ENCODE measurements around the gene ADAT2.
"Not testable (repeated sequence)": the region's sequence is repeated elsewhere in the genome, so short reads cannot be mapped to it uniquely, and the experiment has no call there.

The ADAT2 gene

GRCh38 chr6:143457563-143458359 lies 7.3 kb upstream of the ADAT2 start:
- TF ChIP-seq ZFP30 (CRISPR knock-in tag; IDR thresholded peaks at IDR 0.05): no peak
- no peak for TF ChIP-seq GLIS3 (CRISPR knock-in tag; IDR thresholded peaks at IDR 0.05)
- TF ChIP-seq PPARA (CRISPR knock-in tag; IDR thresholded peaks at IDR 0.05; ENCODE audit: borderline replicate concordance): no peak
- TF ChIP-seq CSRNP3 (CRISPR knock-in tag; IDR thresholded peaks at IDR 0.05): no peak
- TF ChIP-seq OSR1 (CRISPR knock-in tag; IDR thresholded peaks at IDR 0.05): no peak
- TF ChIP-seq SNAI2 (CRISPR knock-in tag; IDR thresholded peaks at IDR 0.05): no peak
- TF ChIP-seq ARNTL (CRISPR knock-in tag; IDR thresholded peaks at IDR 0.05; ENCODE audit: borderline replicate concordance, low read depth): no peak
- TF ChIP-seq TSHZ2 (CRISPR knock-in tag; IDR thresholded peaks at IDR 0.05): no peak
- no peak for TF ChIP-seq BACH2 (CRISPR knock-in tag; IDR thresholded peaks at IDR 0.05; ENCODE audit: borderline replicate concordance)
- TF ChIP-seq TCF4 (CRISPR knock-in tag; IDR thresholded peaks at IDR 0.05; ENCODE audit: borderline replicate concordance): no peak
- TF ChIP-seq ZNF70 (CRISPR knock-in tag; IDR thresholded peaks at IDR 0.05): no peak
- no peak for TF ChIP-seq RARB (CRISPR knock-in tag; IDR thresholded peaks at IDR 0.05)
- no peak for TF ChIP-seq CSDC2 (CRISPR knock-in tag; IDR thresholded peaks at IDR 0.05)
- TF ChIP-seq PATZ1 (CRISPR knock-in tag; IDR thresholded peaks at IDR 0.05; ENCODE audit: borderline replicate concordance): no peak
- peak; percentile 45; the same call in 2 of the 3 replicates for ATAC-seq

- ATAC-seq: no peak
- no peak for TF ChIP-seq TOX (CRISPR knock-in tag; IDR thresholded peaks at IDR 0.05; ENCODE audit: borderline replicate concordance)
Observed at GRCh38 chr6:143451531-143451930, 1.0 kb upstream of the ADAT2 start.

- no peak for TF ChIP-seq ZNF565 (CRISPR knock-in tag; conservative IDR thresholded peaks at IDR 0.05; ENCODE audit: low read depth)
- ATAC-seq: peak; percentile 25
Observed at GRCh38 chr6:143449714-143450452, 612 bp downstream of the ADAT2 start.

- ATAC-seq: no peak
- TF ChIP-seq POU6F1 (CRISPR knock-in tag; IDR thresholded peaks at IDR 0.05; ENCODE audit: borderline replicate concordance, low read depth) (no peak), ZNF70 (CRISPR knock-in tag; IDR thresholded peaks at IDR 0.05) (no peak), ZFP30 (CRISPR knock-in tag; IDR thresholded peaks at IDR 0.05) (no peak), PPARA (CRISPR knock-in tag; IDR thresholded peaks at IDR 0.05; ENCODE audit: borderline replicate concordance) (no peak), CSDC2 (CRISPR knock-in tag; IDR thresholded peaks at IDR 0.05) (no peak)
Observed at GRCh38 chr6:143449082-143449713, 1.3 kb downstream of the ADAT2 start.

- ATAC-seq: not testable (repeated sequence)
Observed at GRCh38 chr6:143447865-143448264, 2.6 kb downstream of the ADAT2 start.
